ENCODE data around the gene PITPNM1. TPM values are rescaled to one million over a fixed set of nuclear protein-coding genes. Genes with fewer than 3 reads are reported as not detected.

The PITPNM1 gene
- total and polyA plus RNA-seq, 2 of the 13 experiments (the other 11 are each of a cell fraction or from before 2014, with no cell fraction given), result 8.2 to 8.5 TPM

DNA sequence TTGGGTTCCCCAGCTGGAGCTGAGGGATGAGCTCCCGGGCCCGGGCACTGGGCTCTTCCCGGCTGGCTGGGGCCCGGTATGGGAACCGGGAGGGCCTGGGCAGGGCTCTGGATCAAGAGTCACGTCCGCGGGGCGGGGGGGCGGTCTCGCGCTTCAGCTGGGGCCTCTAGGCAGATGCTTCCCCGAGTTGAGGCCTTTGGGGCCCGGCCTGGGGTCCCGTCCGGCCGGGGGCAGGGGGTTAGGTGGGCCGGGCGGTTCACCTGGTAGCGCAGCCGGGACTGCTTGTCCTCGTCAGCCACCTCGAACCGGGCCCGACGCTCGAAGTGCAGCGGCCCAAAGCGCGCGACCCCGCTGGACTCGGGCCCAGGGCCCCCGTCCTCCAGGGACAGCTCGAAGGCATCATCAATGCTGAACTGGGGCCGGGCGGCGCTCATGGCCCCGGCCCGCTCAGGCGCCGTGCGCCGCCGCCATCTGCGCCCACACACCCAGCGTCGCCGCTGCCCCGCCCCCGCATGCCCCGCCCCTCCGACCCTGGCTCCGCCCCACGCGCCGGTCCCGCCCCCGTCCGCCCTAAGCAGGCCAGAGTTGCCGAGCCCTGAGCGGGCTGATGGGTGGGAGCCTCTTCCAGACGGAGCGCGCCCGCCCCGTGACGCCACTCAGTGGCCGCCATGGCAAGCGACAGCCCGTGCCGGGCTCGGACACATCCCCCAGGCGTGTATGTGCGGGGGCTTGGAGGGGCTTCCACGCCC is 36.2 kb downstream of the PITPNM1 start, which contains the start of gene TMEM134 (continued):
- TF ChIP-seq ZHX1 (CRISPR knock-in tag; IDR thresholded peaks at IDR 0.05; ENCODE audit: low read depth), result peak; percentile 88; the same call in 1 of the 2 replicates
- TF ChIP-seq FOSL1 (CRISPR knock-in tag; IDR thresholded peaks at IDR 0.05; ENCODE audit: borderline replicate concordance), result no peak
- TF ChIP-seq, protein P1, sequence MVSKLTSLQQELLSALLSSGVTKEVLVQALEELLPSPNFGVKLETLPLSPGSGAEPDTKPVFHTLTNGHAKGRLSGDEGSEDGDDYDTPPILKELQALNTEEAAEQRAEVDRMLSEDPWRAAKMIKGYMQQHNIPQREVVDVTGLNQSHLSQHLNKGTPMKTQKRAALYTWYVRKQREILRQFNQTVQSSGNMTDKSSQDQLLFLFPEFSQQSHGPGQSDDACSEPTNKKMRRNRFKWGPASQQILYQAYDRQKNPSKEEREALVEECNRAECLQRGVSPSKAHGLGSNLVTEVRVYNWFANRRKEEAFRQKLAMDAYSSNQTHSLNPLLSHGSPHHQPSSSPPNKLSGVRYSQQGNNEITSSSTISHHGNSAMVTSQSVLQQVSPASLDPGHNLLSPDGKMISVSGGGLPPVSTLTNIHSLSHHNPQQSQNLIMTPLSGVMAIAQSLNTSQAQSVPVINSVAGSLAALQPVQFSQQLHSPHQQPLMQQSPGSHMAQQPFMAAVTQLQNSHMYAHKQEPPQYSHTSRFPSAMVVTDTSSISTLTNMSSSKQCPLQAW (CRISPR knock-in tag; IDR thresholded peaks at IDR 0.05), result peak; percentile 95
- peak; percentile 62; the same call in 1 of the 2 replicates for TF ChIP-seq ZNF614 (CRISPR knock-in tag; IDR thresholded peaks at IDR 0.05; ENCODE audit: borderline replicate concordance)
- TF ChIP-seq AGO2 (optimal IDR thresholded peaks at IDR 0.05; ENCODE audit: low read depth, low read length), result peak; percentile 52
- no peak for TF ChIP-seq ATM (IDR thresholded peaks at IDR 0.05; ENCODE audit: borderline replicate concordance)
- TF ChIP-seq NFYB (CRISPR knock-in tag; IDR thresholded peaks at IDR 0.05), result no peak
- TF ChIP-seq, protein P2, sequence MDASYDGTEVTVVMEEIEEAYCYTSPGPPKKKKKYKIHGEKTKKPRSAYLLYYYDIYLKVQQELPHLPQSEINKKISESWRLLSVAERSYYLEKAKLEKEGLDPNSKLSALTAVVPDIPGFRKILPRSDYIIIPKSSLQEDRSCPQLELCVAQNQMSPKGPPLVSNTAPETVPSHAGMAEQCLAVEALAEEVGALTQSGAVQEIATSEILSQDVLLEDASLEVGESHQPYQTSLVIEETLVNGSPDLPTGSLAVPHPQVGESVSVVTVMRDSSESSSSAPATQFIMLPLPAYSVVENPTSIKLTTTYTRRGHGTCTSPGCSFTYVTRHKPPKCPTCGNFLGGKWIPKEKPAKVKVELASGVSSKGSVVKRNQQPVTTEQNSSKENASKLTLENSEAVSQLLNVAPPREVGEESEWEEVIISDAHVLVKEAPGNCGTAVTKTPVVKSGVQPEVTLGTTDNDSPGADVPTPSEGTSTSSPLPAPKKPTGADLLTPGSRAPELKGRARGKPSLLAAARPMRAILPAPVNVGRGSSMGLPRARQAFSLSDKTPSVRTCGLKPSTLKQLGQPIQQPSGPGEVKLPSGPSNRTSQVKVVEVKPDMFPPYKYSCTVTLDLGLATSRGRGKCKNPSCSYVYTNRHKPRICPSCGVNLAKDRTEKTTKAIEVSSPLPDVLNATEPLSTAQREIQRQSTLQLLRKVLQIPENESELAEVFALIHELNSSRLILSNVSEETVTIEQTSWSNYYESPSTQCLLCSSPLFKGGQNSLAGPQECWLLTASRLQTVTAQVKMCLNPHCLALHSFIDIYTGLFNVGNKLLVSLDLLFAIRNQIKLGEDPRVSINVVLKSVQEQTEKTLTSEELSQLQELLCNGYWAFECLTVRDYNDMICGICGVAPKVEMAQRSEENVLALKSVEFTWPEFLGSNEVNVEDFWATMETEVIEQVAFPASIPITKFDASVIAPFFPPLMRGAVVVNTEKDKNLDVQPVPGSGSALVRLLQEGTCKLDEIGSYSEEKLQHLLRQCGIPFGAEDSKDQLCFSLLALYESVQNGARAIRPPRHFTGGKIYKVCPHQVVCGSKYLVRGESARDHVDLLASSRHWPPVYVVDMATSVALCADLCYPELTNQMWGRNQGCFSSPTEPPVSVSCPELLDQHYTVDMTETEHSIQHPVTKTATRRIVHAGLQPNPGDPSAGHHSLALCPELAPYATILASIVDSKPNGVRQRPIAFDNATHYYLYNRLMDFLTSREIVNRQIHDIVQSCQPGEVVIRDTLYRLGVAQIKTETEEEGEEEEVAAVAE (CRISPR knock-in tag; IDR thresholded peaks at IDR 0.05; ENCODE audit: borderline replicate concordance), result no peak
- peak; percentile 63 for TF ChIP-seq GMEB2 (CRISPR knock-in tag; IDR thresholded peaks at IDR 0.05; ENCODE audit: low read depth)
- no peak; the same call in 1 of the 2 replicates for TF ChIP-seq SMAD1 (CRISPR knock-in tag; IDR thresholded peaks at IDR 0.05; ENCODE audit: borderline replicate concordance, low read depth)
- TF ChIP-seq ATF7 (IDR thresholded peaks at IDR 0.05), result no peak
- 0 out of 2 replicates have a peak, but pooled peaks have one; percentile 14 for TF ChIP-seq ATF7 (CRISPR knock-in tag; IDR thresholded peaks at IDR 0.05)
- no peak for TF ChIP-seq ZNF546 (CRISPR knock-in tag; conservative IDR thresholded peaks at IDR 0.05)
- no peak for TF ChIP-seq JARID2 (CRISPR knock-in tag; IDR thresholded peaks at IDR 0.05; ENCODE audit: insufficient replicate concordance)
- 0 out of 2 replicates have a peak, but pooled peaks have one; percentile 22 for TF ChIP-seq ZNF580 (CRISPR knock-in tag; IDR thresholded peaks at IDR 0.05; ENCODE audit: borderline replicate concordance, low read depth)

All from HepG2 (cell line).